Peyer's patch (tissue), 4 donors: ENCODE data around the gene FKBP9.

Experiments used
- POLR2A ChIP-seq, 2 donors: fragments of 450-650 bp; IDR thresholded peaks; one replicate each; pipeline ENCODE4 v1.5.1; 2017; ENCODE audit warnings: antibody characterized with exemption in 2 of 2, mild to moderate bottlenecking in 2 of 2, moderate library complexity in 2 of 2
- TF ChIP-seq, protein P1 (sequence below), 6 experiments: fragments of 450-650 bp in 4 of 6; fragments of 200-600 bp in 2 of 6; sonication (generic) in 1 of 6; IDR thresholded peaks; one replicate each; pipeline ENCODE4 v1.5.1; 2017 to 2019; ENCODE audit warnings: antibody characterized with exemption in 6 of 6, mild to moderate bottlenecking in 3 of 6, moderate library complexity in 1 of 6

DNA sequence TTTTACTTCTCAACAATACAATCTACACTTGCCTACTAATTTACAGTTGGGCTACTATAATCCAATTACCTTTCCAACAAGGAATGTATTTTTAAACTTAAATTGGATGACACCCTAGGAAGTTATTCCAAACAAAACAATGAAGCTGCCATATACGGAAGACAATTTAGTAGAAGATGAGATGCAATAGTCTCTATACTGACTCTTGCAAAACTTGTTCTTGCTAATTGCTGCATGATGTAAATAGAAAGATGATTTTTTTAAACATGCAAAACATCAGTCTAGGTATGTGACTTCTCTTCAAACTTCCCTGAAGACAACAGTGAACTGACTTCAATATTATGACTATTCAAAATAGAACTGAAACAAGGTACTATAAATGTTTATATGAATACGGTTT lies 87.7 kb downstream of the FKBP9 start:
- TF ChIP-seq, protein P1, sequence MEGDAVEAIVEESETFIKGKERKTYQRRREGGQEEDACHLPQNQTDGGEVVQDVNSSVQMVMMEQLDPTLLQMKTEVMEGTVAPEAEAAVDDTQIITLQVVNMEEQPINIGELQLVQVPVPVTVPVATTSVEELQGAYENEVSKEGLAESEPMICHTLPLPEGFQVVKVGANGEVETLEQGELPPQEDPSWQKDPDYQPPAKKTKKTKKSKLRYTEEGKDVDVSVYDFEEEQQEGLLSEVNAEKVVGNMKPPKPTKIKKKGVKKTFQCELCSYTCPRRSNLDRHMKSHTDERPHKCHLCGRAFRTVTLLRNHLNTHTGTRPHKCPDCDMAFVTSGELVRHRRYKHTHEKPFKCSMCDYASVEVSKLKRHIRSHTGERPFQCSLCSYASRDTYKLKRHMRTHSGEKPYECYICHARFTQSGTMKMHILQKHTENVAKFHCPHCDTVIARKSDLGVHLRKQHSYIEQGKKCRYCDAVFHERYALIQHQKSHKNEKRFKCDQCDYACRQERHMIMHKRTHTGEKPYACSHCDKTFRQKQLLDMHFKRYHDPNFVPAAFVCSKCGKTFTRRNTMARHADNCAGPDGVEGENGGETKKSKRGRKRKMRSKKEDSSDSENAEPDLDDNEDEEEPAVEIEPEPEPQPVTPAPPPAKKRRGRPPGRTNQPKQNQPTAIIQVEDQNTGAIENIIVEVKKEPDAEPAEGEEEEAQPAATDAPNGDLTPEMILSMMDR (IDR thresholded peaks at IDR 0.05): no peak
- TF ChIP-seq POLR2A (IDR thresholded peaks at IDR 0.05): no peak
